ENCODE results near the gene HAPLN3.

The HAPLN3 gene

GRCh38 chr15:88904624-88905327, 9.4 kb upstream of the HAPLN3 start:
- Mint-ChIP-seq H3K4me3 (no peak overlapping the region), H3K9me3 (no peaks in the 10 kb centered on the region), H3K36me3 (ENCODE audit: low read depth) (peaks cover 4% of the 10 kb centered on the region), H3K27me3 (no peaks in the 10 kb centered on the region), H3K4me1 (ENCODE audit: low read depth) (peaks cover 46% of the 10 kb centered on the region), H3K27ac (peak overlapping the region; percentile 81)
- DNase-seq, result peak; percentile 93

DNA sequence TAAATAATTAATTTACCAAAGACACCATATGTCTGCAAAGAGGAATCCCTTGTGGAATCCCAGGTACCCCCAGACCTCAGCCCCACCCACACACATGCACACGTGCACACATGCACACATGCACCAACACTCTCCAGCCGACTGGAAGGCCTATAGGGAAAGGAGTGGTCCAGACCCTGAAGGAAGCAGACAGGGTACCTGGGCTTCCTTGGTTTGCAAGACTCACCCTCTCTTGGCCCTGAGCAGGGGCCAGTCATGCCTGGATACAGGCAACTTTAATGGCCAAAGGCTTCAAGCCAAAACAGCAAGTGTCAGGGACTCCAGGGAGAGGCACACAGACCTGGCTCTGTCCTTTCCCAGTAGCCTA, 8.9 kb upstream of the HAPLN3 start:
- Mint-ChIP-seq H3K4me3 (no peak overlapping the region), H3K27me3 (no peaks in the 10 kb centered on the region), H3K27ac (peak overlapping the region; percentile 78), H3K4me1 (ENCODE audit: low read depth) (peaks cover 43% of the 10 kb centered on the region), H3K36me3 (ENCODE audit: low read depth) (peaks cover 1% of the 10 kb centered on the region), H3K9me3 (no peaks in the 10 kb centered on the region)
- DNase-seq, result no peak

DNA sequence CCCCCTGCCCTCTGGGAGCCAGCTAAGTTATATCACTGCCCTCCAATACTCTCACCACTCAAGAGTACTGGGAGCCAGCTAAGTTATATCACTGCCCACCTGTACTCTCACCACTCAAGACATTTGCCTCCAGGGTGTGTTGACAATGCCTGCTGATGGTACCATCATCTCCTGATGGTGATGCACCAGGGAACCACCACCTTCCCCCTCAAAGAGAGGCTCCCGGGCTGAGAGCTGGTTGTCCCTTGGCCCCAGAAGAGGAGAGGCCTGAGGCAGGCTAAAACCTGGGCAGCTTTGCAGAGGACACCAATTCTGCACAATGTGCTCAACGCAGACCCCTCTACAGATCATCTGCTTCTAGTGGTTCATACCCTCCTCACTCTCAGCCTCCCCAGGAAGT, 7.5 kb upstream of the HAPLN3 start:
- Mint-ChIP-seq H3K27me3 (no peaks in the 10 kb centered on the region), H3K4me1 (ENCODE audit: low read depth) (peaks cover 41% of the 10 kb centered on the region), H3K9me3 (no peaks in the 10 kb centered on the region), H3K4me3 (no peak overlapping the region), H3K36me3 (ENCODE audit: low read depth) (no peaks in the 10 kb centered on the region), H3K27ac (peak overlapping the region; percentile 22)
- no peak for DNase-seq

GRCh38 chr15:88902221-88902835, 7.0 kb upstream of the HAPLN3 start:
- H3K27ac Mint-ChIP-seq, result no peak overlapping the region
- DNase-seq, result no peak
- H3K36me3 Mint-ChIP-seq (ENCODE audit: low read depth), result no peaks in the 10 kb centered on the region

DNA sequence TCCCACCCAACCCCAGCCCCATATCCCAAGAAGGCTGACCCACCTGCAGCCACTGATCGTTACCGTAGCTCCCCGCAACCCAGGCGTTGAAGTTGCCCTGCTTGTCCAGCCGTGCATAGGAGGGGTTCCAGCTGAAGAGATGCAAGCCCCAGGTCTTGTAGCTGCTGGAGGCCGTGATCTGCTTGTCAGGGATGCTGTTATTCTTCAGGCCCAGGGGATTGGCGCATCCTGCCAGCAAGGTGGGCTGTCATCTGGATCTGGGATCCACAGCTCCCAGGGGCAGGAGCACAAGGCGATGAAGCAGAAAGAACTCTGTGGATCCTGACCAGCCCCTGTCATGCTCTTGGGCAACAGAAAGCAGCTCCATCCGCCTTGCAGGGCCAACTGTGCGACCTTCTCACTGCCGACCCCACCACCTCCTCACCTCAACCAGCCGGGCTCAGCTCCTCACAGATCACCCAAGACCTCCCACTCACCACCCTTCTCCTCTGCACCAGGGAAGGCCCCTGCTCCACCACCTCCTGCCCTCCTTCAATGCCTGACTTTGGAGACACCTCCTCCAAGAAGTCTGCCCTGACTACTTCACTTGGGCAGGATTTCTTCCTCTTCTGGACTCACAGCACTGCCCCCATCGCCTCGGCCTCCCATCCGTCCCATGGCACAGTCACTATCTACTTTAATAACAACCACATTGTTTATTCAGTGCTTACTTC, 6.3 kb upstream of the HAPLN3 start:
- no peaks in the 10 kb centered on the region for H3K36me3 Mint-ChIP-seq (ENCODE audit: low read depth)
- H3K4me1 Mint-ChIP-seq (ENCODE audit: low read depth), result peaks cover 53% of the 10 kb centered on the region
- no peaks in the 10 kb centered on the region for H3K9me3 Mint-ChIP-seq
- no peaks in the 10 kb centered on the region for H3K27me3 Mint-ChIP-seq
- no peak overlapping the region for H3K4me3 Mint-ChIP-seq
- H3K27ac Mint-ChIP-seq, result no peak overlapping the region
- no peak for DNase-seq

More at GRCh38 chr15:88902221-88902835, 7.0 kb upstream of the HAPLN3 start:
- Mint-ChIP-seq H3K4me3 (no peak overlapping the region), H3K4me1 (ENCODE audit: low read depth) (peaks cover 46% of the 10 kb centered on the region), H3K27me3 (no peaks in the 10 kb centered on the region), H3K9me3 (no peaks in the 10 kb centered on the region)

DNA sequence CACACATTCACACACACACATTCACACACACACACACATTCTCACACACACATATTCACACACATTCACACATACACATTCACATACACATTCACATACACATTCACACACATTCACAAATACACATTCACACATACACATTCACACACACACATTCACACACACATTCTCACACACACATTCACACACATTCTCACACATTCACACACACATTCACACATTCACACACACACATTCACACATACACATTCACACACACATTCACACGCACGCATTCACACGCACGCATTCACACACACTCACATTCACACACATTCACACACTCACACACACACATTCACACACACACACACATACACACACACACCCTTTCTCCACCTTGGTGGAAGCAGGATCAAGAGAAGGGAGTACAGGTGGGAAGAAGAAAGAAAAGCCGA, 5.7 kb upstream of the HAPLN3 start:
- H3K4me3 Mint-ChIP-seq, result no peak overlapping the region
- H3K36me3 Mint-ChIP-seq (ENCODE audit: low read depth), result no peaks in the 10 kb centered on the region

GRCh38 chr15:88900309-88900981, 5.1 kb upstream of the HAPLN3 start:
- Mint-ChIP-seq H3K4me1 (ENCODE audit: low read depth) (peaks cover 57% of the 10 kb centered on the region), H3K36me3 (ENCODE audit: low read depth) (no peaks in the 10 kb centered on the region), H3K27ac (no peak overlapping the region), H3K27me3 (no peaks in the 10 kb centered on the region), H3K4me3 (no peak overlapping the region), H3K9me3 (no peaks in the 10 kb centered on the region)
- no peak for DNase-seq

More for the DNA sequence above, 5.7 kb upstream of the HAPLN3 start:
- Mint-ChIP-seq H3K27me3 (no peaks in the 10 kb centered on the region), H3K4me1 (ENCODE audit: low read depth) (peaks cover 54% of the 10 kb centered on the region), H3K27ac (no peak overlapping the region), H3K9me3 (no peaks in the 10 kb centered on the region)
- no peak for DNase-seq

- Mint-ChIP-seq H3K27ac (no peak overlapping the region), H3K4me3 (no peak overlapping the region)
Measured at GRCh38 chr15:88899251-88899650, 3.9 kb upstream of the HAPLN3 start.

DNA sequence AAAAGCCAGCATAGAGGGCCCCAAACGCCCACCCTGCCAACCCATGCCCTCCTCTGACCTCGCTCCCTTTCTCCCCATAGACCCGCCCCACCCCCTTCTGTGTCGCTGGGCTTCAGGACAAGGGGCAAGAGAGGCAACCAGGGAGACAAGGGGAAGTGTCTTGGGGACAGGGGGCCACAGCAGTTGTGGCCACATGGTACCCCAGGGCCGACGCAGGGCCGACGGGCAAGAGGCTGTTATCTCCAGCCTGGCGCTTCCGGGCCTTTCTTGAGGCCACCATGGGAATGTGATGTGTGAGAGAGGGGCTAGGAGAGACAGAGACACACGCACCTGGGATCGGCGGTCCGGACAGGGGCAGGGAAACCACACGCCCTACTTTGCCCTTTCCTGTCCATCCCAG, 3.4 kb upstream of the HAPLN3 start:
- DNase-seq, result no peak
- H3K36me3 Mint-ChIP-seq (ENCODE audit: low read depth), result peaks cover 3% of the 10 kb centered on the region
- peaks cover 49% of the 10 kb centered on the region for H3K4me1 Mint-ChIP-seq (ENCODE audit: low read depth)
- no peaks in the 10 kb centered on the region for H3K9me3 Mint-ChIP-seq
- H3K27me3 Mint-ChIP-seq, result no peaks in the 10 kb centered on the region
- no peak overlapping the region for H3K4me3 Mint-ChIP-seq
- H3K27ac Mint-ChIP-seq, result no peak overlapping the region

More at GRCh38 chr15:88899251-88899650, 3.9 kb upstream of the HAPLN3 start:
- no peaks in the 10 kb centered on the region for H3K9me3 Mint-ChIP-seq
- no peaks in the 10 kb centered on the region for H3K27me3 Mint-ChIP-seq
- peaks cover 49% of the 10 kb centered on the region for H3K4me1 Mint-ChIP-seq (ENCODE audit: low read depth)
- peaks cover 1% of the 10 kb centered on the region for H3K36me3 Mint-ChIP-seq (ENCODE audit: low read depth)
- no peak for DNase-seq

GRCh38 chr15:88897456-88898194, 2.3 kb upstream of the HAPLN3 start:
- H3K27me3 Mint-ChIP-seq, result no peaks in the 10 kb centered on the region
- H3K4me3 Mint-ChIP-seq, result no peak overlapping the region
- H3K27ac Mint-ChIP-seq, result no peak overlapping the region
- DNase-seq, result peak; percentile 82
- H3K36me3 Mint-ChIP-seq (ENCODE audit: low read depth), result peaks cover 9% of the 10 kb centered on the region
- no peaks in the 10 kb centered on the region for H3K9me3 Mint-ChIP-seq
- peaks cover 46% of the 10 kb centered on the region for H3K4me1 Mint-ChIP-seq (ENCODE audit: low read depth)

- DNase-seq, result no peak
- Mint-ChIP-seq H3K4me1 (ENCODE audit: low read depth) (peaks cover 42% of the 10 kb centered on the region), H3K36me3 (ENCODE audit: low read depth) (peaks cover 14% of the 10 kb centered on the region), H3K9me3 (no peaks in the 10 kb centered on the region), H3K27ac (no peak overlapping the region), H3K27me3 (no peaks in the 10 kb centered on the region), H3K4me3 (no peak overlapping the region)
Measured at GRCh38 chr15:88897142-88897455, 1.8 kb upstream of the HAPLN3 start.

GRCh38 chr15:88896333-88897033, 1.1 kb upstream of the HAPLN3 start:
- Mint-ChIP-seq H3K9me3 (no peaks in the 10 kb centered on the region), H3K36me3 (ENCODE audit: low read depth) (peaks cover 18% of the 10 kb centered on the region), H3K4me3 (no peak overlapping the region), H3K27me3 (no peaks in the 10 kb centered on the region), H3K4me1 (ENCODE audit: low read depth) (peaks cover 37% of the 10 kb centered on the region), H3K27ac (peak overlapping the region; percentile 39)
- DNase-seq, result peak; percentile 39

GRCh38 chr15:88894348-88894818, 961 bp downstream of the HAPLN3 start:
- H3K36me3 Mint-ChIP-seq (ENCODE audit: low read depth), result peaks cover 36% of the 10 kb centered on the region
- peak overlapping the region; percentile 88 for H3K27ac Mint-ChIP-seq
- H3K9me3 Mint-ChIP-seq, result no peaks in the 10 kb centered on the region
- peaks cover 40% of the 10 kb centered on the region for H3K4me1 Mint-ChIP-seq (ENCODE audit: low read depth)
- DNase-seq, result peak; percentile 90
- no peaks in the 10 kb centered on the region for H3K27me3 Mint-ChIP-seq
- peak overlapping the region; percentile 81 for H3K4me3 Mint-ChIP-seq

Measured in activated T-cell treated with anti-CD3 and anti-CD28 coated beads, Interleukin-2, amount 50 U/mL, for 24 hours (primary cell).